HUDEP-2 (cell line): ENCODE results near the gene DIP2A.
"Not testable (repeated sequence)": the region's sequence is repeated elsewhere in the genome, so short reads cannot be mapped to it uniquely, and the experiment has no call there.

ENCODE experiments used
- DNase-seq, 76 experiments: peaks; one replicate each; lab custom pipeline; 2025; ENCODE audit not compliant: unreplicated experiment in 76 of 76; lab: John Stamatoyannopoulos, UW

DIP2A gene

GRCh38 chr21:46424039-46424591 is 34.6 kb upstream of the DIP2A start:
- no peak for DNase-seq

- DNase-seq = no peak
Observed at GRCh38 chr21:46424621-46425020, 34.1 kb upstream of the DIP2A start.

- DNase-seq = no peak
Observed at GRCh38 chr21:46425041-46425440, 33.6 kb upstream of the DIP2A start.

- no peak for DNase-seq
Observed at GRCh38 chr21:46425571-46425970, 33.1 kb upstream of the DIP2A start.

GRCh38 chr21:46426313-46427046 is 32.2 kb upstream of the DIP2A start:
- no peak for DNase-seq

- DNase-seq = no peak
Observed at GRCh38 chr21:46427516-46427915, 31.2 kb upstream of the DIP2A start.

GRCh38 chr21:46428286-46428685 is 30.4 kb upstream of the DIP2A start:
- no peak for DNase-seq

GRCh38 chr21:46428987-46429710 is 29.5 kb upstream of the DIP2A start:
- no peak for DNase-seq

GRCh38 chr21:46429754-46430681 is 28.7 kb upstream of the DIP2A start:
- no peak for DNase-seq

GRCh38 chr21:46431448-46431847 is 27.2 kb upstream of the DIP2A start:
- DNase-seq = no peak

GRCh38 chr21:46431884-46432488 is 26.7 kb upstream of the DIP2A start:
- DNase-seq = no peak

GRCh38 chr21:46433116-46433515 is 25.6 kb upstream of the DIP2A start:
- DNase-seq = not testable (repeated sequence)

- no peak for DNase-seq
Observed at GRCh38 chr21:46434322-46434958, 24.3 kb upstream of the DIP2A start.

GRCh38 chr21:46435786-46436227 is 22.9 kb upstream of the DIP2A start:
- no peak for DNase-seq

GRCh38 chr21:46436621-46437020 is 22.1 kb upstream of the DIP2A start:
- DNase-seq = no peak

GRCh38 chr21:46437096-46437498 is 21.6 kb upstream of the DIP2A start:
- no peak for DNase-seq

GRCh38 chr21:46437511-46437910 is 21.2 kb upstream of the DIP2A start:
- DNase-seq = no peak

- no peak for DNase-seq
Observed at GRCh38 chr21:46438241-46438640, 20.4 kb upstream of the DIP2A start.

GRCh38 chr21:46439906-46440305 is 18.8 kb upstream of the DIP2A start:
- DNase-seq = no peak

- DNase-seq = no peak
Observed at GRCh38 chr21:46441331-46441730, 17.4 kb upstream of the DIP2A start.
